RWPE2 (cell line): ENCODE results near the gene SLC24A1.

Experiments used
- ATAC-seq: fragments of 200-7000 bp; cut with Tn5 transposase; 3 replicates; pipeline ENCODE4 v1.9.1; 2021; ENCODE audit warnings: low read depth
- DNase-seq: peaks from one replicate; pipeline ENCODE4 v3.0.0-alpha.2; 2020; ENCODE audit warnings: low spot score
- H3K27ac ChIP-seq: fragments of 450-650 bp; 2 replicates; pipeline ENCODE4 v1.5.1; 2017; ENCODE audit warnings: mild to moderate bottlenecking; ENCODE audit not compliant: poor library complexity, severe bottlenecking
- H3K27me3 ChIP-seq: fragments of 250-450 bp; sonication (Bioruptor Pico); 2 replicates; pipeline ENCODE4 v1.5.1; 2021; ENCODE audit warnings: mild to moderate bottlenecking, moderate library complexity; ENCODE audit not compliant: insufficient read depth, poor library complexity, severe bottlenecking
- H3K36me3 ChIP-seq: fragments of 250-450 bp; sonication (Bioruptor Pico); 2 replicates; pipeline ENCODE4 v1.5.1; 2020; ENCODE audit warnings: low read depth, mild to moderate bottlenecking, moderate library complexity
- H3K4me1 ChIP-seq: fragments of 250-450 bp; sonication (Bioruptor Pico); 2 replicates; pipeline ENCODE4 v1.5.1; 2021; ENCODE audit warnings: mild to moderate bottlenecking, moderate library complexity; ENCODE audit not compliant: insufficient read depth, poor library complexity, severe bottlenecking
- H3K4me3 ChIP-seq: fragments of 250-450 bp; sonication (Bioruptor Pico); 2 replicates; pipeline ENCODE4 v1.5.1; 2021; ENCODE audit warnings: mild to moderate bottlenecking, moderate library complexity; ENCODE audit not compliant: severe bottlenecking
- H3K9me3 ChIP-seq: fragments of 250-450 bp; sonication (Bioruptor Pico); 2 replicates; pipeline ENCODE4 v1.5.1; 2021; ENCODE audit warnings: mild to moderate bottlenecking, moderate library complexity; ENCODE audit not compliant: severe bottlenecking
- TF ChIP-seq, protein P1 (sequence below): fragments of 450-650 bp; IDR thresholded peaks from one replicate; pipeline ENCODE4 v1.5.1; 2017; ENCODE audit warnings: mild to moderate bottlenecking, moderate library complexity; ENCODE audit not compliant: poor library complexity, severe bottlenecking

SLC24A1 gene

DNA sequence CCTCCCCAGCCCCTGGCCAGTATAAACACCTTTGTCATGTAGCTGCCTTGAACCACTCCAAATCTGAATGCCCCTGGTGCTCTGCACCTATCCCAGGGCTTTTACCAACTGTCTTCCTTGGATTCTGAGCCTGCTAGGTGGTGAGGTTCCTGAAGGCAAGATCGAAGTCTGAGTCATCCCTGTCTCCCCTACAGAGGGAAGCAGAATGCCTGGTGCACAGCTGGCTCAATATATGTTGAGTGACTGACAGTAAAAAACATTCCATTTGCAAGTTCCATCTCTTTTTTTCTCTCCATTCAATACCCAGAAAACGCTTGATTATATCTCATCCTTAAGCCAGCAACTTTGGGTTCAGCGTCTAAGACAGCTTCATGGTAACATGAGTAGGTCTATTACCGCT, 24.7 kb downstream of the SLC24A1 start:
- DNase-seq: no peak
- Histone ChIP-seq H3K27ac (no peak overlapping the region), H3K27me3 (no peaks in the 10 kb centered on the region)

DNA sequence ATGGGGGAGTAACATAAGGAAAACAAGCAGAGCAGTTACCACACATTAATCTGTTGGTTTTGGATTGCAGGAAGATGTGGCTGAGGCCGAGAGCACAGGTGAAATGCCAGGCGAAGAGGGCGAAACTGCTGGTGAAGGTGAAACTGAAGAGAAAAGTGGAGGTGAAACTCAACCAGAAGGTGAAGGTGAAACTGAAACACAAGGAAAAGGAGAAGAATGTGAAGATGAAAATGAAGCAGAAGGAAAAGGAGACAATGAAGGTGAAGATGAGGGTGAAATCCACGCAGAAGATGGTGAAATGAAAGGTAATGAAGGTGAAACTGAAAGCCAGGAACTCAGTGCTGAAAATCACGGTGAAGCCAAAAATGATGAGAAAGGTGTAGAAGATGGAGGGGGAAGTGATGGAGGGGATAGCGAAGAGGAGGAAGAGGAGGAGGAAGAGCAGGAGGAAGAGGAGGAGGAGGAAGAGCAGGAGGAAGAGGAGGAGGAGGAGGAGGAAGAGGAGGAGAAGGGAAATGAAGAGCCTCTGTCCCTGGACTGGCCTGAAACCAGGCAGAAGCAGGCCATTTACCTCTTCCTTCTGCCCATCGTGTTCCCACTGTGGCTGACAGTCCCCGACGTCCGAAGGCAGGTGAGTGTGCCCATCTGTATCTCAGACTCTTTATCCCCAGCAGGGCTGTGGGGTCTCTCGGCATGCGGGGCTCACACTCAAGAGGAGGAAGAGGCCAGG, 28.7 kb downstream of the SLC24A1 start:
- TF ChIP-seq, protein P1, sequence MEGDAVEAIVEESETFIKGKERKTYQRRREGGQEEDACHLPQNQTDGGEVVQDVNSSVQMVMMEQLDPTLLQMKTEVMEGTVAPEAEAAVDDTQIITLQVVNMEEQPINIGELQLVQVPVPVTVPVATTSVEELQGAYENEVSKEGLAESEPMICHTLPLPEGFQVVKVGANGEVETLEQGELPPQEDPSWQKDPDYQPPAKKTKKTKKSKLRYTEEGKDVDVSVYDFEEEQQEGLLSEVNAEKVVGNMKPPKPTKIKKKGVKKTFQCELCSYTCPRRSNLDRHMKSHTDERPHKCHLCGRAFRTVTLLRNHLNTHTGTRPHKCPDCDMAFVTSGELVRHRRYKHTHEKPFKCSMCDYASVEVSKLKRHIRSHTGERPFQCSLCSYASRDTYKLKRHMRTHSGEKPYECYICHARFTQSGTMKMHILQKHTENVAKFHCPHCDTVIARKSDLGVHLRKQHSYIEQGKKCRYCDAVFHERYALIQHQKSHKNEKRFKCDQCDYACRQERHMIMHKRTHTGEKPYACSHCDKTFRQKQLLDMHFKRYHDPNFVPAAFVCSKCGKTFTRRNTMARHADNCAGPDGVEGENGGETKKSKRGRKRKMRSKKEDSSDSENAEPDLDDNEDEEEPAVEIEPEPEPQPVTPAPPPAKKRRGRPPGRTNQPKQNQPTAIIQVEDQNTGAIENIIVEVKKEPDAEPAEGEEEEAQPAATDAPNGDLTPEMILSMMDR: no peak
- ATAC-seq (no peak), DNase-seq (no peak)
- H3K9me3 ChIP-seq: no peaks in the 10 kb centered on the region
- no peak overlapping the region for H3K27ac ChIP-seq
- H3K4me1 ChIP-seq: peaks cover 20% of the 10 kb centered on the region
- peaks cover 9% of the 10 kb centered on the region; the same call in 1 of the 2 replicates for H3K36me3 ChIP-seq
- no peaks in the 10 kb centered on the region for H3K27me3 ChIP-seq
- H3K4me3 ChIP-seq: no peak overlapping the region

More for the DNA sequence above, 24.7 kb downstream of the SLC24A1 start:
- Histone ChIP-seq H3K9me3 (no peaks in the 10 kb centered on the region), H3K4me3 (no peak overlapping the region), H3K36me3 (no peaks in the 10 kb centered on the region), H3K4me1 (peaks cover 15% of the 10 kb centered on the region)
- ATAC-seq: no peak
- TF ChIP-seq, protein P1: no peak

DNA sequence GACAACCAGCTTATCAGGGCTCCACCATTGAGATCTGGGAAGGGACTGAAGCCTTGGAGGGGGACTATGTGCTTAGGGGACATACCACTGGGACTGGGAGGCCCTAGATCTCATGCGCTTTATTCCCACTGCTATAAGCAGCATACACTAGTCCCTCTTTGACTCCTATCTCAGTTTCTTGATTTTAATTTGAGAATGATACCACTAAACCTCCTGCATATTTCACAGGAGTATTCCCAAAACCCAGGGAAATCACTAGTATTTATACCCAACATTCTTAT, 29.2 kb downstream of the SLC24A1 start:
- H3K27ac ChIP-seq: no peak overlapping the region
- H3K4me3 ChIP-seq: no peak overlapping the region
- TF ChIP-seq, protein P1: no peak
- no peak for DNase-seq
- H3K9me3 ChIP-seq: no peaks in the 10 kb centered on the region
- H3K4me1 ChIP-seq: peaks cover 20% of the 10 kb centered on the region
- H3K36me3 ChIP-seq: peaks cover 9% of the 10 kb centered on the region; the same call in 1 of the 2 replicates
- H3K27me3 ChIP-seq: no peaks in the 10 kb centered on the region
- ATAC-seq: no peak

DNA sequence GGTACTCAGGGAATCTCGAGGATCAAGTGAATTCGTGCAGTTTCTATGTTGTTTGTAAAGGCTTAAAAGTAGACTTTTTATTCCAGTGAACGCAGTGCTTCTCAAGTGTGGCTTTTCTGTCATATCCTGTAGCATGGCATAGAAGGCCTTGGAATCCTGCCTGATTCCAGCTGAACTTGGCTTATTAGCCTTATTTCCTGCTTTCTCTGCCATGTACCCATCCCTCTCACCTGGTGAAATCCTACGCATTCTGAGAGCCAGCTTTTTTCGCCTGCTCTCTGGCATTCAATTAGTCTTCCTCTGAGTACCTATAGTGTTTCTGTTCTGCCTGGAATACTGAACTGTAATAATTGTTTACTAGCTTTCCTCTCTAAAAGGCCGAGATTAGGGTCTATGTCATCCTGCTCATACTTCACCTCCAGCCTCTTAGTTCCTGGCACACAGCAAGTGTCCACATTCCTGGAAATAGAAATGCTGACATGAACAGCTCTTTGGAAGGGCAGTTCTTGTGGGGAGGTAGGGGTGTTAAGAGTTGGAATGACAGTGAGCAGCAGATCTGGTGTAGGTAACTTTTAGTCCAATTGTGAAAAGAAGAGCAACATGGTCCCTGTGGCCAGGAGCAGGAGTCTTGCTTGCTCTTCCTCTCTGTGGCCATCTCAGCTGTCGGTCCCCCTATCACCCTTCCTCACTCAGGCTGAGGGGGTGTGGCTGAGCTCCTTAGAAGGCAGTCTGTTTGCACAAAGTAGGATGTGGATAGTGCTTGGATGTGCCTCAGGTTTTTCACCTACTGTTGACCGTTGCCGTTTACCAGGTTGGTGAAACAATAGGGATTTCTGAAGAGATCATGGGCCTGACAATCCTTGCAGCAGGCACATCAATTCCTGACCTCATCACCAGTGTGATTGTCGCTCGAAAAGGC, 30.4 kb downstream of the SLC24A1 start:
- H3K36me3 ChIP-seq: peaks cover 9% of the 10 kb centered on the region; the same call in 1 of the 2 replicates
- DNase-seq (no peak), ATAC-seq (no peak)
- TF ChIP-seq, protein P1: no peak
- no peaks in the 10 kb centered on the region for H3K27me3 ChIP-seq
- no peaks in the 10 kb centered on the region for H3K9me3 ChIP-seq
- H3K4me1 ChIP-seq: peaks cover 20% of the 10 kb centered on the region
- no peak overlapping the region for H3K4me3 ChIP-seq
- no peak overlapping the region for H3K27ac ChIP-seq

DNA sequence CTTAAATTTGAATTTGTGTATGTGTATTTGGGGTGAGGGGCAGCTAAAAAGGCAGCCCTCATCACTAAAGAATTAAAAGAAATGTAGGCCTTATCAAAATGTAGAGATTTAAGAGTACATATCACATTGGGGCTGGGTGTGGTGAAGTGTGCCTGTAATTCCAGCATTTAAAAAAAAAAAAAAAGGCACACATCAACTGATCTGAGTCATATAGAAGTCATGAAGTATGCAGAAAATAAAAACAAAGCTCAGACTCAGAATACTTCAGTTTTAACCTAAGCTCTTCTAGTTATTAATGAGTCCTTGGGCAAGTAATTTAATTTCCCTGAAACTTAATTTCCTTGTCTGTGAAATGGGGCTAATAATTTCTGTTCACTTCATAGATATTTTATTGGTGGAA, 31.6 kb downstream of the SLC24A1 start:
- Histone ChIP-seq H3K9me3 (no peaks in the 10 kb centered on the region), H3K4me1 (peaks cover 20% of the 10 kb centered on the region), H3K4me3 (no peak overlapping the region), H3K36me3 (peaks cover 10% of the 10 kb centered on the region), H3K27ac (peak overlapping the region; percentile 5), H3K27me3 (no peaks in the 10 kb centered on the region)
- DNase-seq (no peak), ATAC-seq (peak; percentile 56)
- TF ChIP-seq, protein P1: no peak
